Measurements from ENCODE around the gene SPTBN1.

SPTBN1 gene

DNA sequence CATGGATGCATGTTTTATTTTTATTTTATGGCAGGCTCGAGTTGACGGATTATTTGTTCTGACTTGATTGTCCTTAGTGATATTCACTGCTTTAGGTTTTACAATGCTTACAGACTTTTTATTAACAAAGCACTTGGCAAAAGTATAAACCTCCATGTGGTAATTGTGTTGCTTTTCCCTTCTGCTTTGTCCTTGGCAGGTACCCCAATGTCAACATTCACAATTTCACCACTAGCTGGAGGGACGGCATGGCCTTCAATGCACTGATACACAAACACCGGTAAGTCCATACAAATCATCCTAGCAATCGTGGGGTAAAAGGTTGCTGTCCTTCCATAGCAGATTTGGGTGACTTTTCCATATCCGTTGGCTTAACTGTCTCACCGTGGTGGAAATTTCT is 161.3 kb downstream of the SPTBN1 start:
- no peak for DNase-seq

DNA sequence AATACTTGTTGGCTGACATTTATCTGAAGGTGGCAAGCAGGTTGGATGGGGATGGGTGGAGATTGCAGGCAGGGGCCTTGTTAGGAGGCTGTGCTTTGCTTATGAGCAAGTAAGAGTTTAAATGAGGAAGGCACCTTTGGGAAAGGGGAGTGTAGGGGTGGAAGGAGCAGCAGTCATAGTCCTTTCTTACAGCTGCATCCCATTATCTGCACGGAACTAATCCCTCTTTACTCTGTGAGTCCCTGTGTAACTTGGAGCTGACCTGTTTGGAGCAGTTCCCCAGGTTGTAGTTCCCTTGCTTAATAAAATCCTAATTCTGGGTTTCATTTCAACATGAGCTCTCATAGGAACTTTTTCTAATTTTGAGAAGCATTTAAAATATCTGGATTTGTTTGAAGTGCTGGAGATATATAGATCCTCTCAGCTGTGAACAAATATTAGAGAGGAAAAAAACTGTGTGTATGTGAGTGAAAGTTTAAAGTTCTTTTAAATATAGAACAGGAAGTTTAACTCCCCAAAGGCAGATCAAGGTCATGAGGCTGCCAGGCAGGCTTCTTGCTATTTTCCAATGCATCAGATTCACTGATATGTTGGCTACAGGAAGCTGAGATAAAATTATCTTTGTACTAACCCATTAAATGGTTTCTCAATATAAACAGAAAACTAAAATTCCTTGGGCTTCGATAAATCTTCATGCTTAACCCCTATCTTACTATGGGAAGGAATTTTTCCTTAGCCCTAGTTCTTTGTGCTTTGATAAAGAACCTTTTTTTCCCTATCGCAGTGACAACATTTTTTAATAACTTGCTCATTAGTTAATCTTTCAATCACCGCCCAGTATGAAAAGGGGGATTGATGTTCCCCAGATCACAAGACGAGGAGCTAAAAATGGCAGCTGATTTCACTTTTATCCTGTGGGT is 162.8 kb downstream of the SPTBN1 start:
- DNase-seq: no peak

DNA sequence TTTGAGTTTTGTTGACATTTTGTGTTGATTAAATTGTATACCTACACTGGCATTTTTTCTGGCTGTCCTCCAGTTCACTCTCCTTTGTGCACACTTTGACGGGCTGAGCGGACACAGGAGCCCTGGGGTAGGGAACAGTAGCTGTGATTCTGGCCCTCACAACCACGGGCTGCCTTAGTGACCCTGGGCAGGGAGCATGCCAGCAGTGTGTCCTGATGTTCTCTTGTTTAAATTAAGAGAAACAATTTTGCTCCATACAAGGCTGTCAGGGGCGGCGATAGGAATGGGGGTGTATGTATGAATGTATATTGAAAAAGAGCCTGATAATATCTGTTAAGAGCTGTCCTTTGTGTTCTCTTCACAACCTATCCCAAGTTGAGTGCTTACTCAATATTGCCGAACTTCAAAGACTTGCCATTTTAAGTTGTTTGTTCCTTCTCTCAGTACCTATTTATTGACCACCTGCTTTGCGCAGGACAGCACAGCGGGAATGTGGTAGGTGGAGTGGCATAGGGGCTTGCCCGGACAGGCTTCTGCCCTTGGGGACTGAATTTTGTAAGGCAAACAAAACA is 163.6 kb downstream of the SPTBN1 start:
- DNase-seq: no peak

DNA sequence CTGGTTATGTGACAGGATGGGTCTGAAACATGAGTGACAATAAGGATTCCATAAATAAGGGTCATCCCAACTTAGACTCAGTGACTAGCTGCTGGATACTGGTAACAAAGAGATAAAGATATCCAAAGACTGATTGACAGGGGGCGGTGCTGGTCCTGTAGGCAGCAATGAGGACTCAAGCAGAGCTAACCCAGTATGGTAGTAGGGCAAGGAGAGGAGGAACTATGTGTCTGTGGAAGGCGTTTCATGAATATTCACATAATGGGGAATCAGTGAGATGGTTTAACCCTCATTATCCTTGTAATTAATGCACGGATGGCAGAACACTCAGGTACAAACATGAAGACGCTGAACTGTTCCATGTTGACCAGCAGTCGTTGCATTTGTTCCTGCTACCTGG is 164.8 kb downstream of the SPTBN1 start:
- DNase-seq: no peak

DNA sequence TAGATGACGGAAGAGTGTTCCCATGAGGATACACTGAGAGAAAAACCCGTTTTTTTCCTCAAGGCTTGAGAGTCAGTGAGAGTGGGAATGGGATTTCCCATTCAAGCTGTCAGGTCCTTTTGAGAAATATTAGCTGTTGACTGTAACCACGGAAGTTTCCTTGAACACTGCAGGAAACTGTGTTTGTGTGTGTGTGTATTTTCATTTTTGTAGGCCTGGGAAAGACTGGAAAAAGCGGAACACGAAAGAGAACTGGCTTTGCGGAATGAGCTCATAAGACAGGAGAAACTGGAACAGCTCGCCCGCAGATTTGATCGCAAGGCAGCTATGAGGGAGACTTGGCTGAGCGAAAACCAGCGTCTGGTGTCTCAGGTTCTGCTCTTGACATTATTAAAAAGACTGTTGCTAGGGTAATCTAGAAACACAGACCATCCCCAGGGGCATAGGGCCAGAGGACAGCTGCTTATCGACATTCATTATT is 168.5 kb downstream of the SPTBN1 start:
- DNase-seq: no peak

DNA sequence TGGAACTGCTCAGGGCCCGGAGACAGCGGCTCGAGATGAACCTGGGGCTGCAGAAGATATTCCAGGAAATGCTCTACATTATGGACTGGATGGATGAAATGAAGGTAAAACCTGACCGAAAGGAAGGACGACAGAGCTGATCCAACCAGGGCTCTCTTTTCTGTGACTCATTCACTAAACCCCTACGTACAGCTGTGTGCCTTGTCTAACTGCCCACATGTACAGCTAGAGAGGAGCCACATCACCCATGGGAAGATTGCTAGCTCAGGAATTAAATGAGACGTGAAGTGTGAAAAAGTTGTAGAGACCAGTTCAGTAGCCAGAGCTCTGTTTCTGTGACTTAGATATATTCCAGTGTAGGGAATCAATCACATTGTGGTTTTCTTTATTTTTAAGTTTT is 170.0 kb downstream of the SPTBN1 start:
- DNase-seq: no peak

DNA sequence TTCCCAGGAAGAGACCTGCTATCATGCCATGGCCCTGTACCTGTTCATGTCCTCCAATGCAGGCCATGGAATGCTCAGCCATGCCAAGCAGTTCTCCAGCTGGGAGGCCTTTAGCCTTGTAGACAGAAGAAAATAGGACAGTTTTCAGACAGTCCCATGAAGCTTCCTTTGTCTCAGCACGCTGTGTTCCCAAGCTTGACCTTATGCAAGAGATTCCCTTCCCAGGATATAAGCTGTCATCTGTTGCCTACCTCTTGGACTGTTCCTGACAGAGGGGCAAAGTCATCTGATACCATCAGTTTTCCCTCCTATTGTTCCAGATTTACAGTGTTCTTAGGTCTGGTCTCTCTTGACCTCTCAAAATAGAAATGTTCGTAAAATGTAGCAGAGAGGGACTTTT is 170.8 kb downstream of the SPTBN1 start:
- DNase-seq: no peak

DNA sequence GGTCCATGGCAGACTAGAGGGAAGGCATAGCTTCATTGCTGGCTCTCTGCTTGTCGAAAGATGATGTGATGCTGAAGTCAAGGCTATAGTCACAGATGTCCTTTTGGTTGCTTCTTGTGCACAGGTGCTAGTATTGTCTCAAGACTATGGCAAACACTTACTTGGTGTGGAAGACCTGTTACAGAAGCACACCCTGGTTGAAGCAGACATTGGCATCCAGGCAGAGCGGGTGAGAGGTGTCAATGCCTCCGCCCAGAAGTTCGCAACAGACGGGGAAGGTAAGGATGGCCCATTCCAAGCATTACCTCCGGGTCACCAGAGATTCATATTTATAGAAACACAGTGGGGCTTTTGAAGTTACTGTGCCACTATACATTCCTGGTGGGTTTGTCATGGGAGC is 171.8 kb downstream of the SPTBN1 start:
- no peak for DNase-seq

DNA sequence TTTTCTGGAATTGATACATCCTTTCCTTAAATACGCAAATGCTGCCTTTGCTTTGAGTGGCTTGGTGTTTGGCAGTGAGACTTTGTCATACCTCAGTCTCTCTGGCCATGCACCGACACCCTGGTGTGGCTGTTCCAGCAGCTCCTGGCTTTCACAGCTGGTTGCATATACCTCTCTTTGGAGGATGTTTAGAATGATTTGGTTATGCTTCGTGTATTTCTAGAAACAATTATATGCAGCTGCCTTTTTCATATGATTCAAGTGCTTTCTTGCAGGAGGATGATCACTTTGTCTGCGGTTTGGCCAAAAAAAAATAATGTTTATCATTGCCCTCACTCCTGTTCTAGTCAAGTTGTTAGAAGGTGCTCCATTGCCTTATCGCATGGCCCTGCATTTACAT is 172.3 kb downstream of the SPTBN1 start:
- no peak for DNase-seq

DNA sequence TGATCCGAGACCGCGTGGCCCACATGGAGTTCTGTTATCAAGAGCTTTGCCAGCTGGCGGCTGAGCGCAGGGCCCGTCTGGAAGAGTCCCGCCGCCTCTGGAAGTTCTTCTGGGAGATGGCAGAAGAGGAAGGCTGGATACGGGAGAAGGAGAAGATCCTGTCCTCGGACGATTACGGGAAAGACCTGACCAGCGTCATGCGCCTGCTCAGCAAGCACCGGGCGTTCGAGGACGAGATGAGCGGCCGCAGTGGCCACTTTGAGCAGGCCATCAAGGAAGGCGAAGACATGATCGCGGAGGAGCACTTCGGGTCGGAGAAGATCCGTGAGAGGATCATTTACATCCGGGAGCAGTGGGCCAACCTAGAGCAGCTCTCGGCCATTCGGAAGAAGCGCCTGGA is 172.8 kb downstream of the SPTBN1 start:
- DNase-seq: no peak

DNA sequence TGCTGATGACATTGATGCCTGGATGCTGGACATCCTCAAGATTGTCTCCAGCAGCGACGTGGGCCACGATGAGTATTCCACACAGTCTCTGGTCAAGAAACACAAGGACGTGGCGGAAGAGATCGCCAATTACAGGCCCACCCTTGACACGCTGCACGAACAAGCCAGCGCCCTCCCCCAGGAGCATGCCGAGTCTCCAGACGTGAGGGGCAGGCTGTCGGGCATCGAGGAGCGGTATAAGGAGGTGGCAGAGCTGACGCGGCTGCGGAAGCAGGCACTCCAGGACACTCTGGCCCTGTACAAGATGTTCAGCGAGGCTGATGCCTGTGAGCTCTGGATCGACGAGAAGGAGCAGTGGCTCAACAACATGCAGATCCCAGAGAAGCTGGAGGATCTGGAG is 173.3 kb downstream of the SPTBN1 start:
- DNase-seq: no peak

DNA sequence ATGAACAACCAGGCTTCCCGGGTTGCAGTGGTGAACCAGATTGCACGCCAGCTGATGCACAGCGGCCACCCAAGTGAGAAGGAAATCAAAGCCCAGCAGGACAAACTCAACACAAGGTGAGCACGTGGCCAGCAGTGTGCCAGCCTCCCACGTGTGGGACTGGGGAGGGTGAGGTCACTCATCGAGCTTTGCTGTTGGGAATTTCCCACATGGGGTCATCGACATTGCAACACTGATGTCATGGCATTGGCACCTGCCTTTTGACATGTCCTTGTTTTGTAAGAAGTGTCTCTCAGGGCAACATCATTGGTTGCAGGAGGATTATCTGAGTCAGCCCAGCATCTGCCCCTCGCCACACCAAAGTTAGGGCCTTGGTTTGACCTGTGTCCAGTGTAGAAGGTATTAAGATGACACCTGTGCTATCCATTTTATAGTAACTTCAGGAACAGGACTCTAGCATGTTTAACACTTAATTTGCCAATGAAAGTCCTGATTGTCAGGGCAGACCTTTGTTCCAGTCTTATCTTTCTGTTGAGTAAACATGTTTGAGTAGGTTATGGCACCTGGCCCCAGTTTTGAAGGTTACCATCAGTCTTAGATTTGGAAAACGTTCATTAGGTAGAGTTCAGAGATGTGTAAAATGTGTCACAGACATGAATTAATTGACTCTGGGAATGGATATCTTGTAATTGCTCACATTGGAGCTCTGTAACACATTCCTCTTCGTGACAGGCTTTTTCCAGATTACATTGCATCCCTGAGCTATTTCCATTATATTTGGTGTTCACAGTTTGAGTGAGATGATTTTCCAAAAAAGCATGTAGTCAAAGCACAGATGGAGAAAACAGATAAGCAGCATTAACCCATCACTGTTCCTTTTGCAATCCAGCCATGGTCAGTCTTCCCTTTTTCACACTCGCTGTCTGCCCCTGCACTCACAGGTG is 174.1 kb downstream of the SPTBN1 start:
- DNase-seq: peak; percentile 32 to 47

DNA sequence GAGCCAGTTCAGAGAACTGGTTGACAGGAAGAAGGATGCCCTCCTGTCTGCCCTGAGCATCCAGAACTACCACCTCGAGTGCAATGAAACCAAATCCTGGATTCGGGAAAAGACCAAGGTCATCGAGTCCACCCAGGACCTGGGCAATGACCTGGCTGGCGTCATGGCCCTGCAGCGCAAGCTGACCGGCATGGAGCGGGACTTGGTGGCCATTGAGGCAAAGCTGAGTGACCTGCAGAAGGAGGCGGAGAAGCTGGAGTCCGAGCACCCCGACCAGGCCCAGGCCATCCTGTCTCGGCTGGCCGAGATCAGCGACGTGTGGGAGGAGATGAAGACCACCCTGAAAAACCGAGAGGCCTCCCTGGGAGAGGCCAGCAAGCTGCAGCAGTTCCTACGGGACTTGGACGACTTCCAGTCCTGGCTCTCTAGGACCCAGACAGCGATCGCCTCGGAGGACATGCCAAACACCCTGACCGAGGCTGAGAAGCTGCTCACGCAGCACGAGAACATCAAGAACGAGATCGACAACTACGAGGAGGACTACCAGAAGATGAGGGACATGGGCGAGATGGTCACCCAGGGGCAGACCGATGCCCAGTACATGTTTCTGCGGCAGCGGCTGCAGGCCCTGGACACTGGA is 174.9 kb downstream of the SPTBN1 start:
- DNase-seq: no peak

DNA sequence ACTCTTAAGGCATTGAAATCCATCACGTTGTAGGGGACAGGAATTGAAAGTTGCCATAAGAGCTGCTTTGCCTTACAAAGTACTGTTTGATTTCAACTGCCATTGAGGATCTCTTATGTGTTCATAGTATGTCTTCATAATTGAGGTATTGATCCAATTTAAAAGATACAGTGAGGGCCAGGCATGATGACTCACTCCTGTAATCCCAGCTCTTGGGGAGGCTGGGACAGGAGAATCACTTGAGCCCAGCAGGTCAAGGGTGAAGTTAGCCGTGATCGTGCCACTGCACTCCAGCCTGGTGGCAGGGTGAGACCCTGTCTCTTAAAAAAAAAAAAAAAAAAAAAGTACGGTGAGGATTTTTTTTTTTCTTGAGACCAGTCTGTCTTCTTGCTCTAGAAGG is 175.6 kb downstream of the SPTBN1 start:
- DNase-seq: no peak

DNA sequence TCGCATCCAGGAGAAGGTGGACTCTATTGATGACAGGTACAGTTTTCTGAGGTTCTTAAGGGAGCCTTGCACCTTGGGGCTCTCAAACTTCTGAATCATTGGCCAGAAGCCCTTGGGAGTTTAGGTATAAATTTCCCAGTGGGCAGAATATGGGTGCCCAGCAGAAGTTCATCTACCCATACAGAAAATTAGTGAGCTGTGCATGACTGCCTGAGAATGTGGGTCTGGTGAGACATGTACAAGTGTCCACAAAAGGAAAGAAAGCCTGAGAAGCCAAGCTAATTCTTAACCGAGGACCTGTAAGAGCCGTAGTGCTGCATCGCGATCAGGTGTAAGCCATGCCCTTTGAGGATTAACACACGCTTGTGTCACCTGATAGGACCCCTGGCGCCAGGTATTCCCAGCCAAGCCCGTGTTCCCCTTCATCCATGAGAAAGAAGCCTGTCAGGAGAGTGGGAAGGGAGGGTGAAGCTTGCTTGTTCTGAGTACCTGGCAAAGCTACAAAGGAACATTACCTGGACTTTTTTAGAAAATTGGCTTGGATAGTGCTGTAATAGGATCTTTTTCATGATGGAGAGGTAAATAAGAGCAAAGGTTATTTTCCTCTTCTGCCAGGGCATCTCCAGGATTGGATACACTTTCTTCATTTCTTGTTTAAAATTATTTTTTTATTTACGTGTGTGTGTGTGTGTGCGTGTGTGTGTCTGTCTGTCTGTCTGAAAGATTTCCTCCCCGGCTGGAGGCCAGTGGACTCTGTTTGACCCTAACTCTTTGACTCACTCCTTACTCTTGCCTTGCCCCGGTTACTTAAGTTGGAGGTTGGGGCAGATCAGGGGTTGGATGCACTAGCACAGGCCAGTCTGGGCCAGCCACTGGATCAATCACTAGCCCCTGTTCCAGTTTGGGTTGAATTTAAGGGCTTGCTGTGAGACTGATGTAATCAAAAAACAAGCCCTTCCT is 176.9 kb downstream of the SPTBN1 start:
- no peak for DNase-seq

DNA sequence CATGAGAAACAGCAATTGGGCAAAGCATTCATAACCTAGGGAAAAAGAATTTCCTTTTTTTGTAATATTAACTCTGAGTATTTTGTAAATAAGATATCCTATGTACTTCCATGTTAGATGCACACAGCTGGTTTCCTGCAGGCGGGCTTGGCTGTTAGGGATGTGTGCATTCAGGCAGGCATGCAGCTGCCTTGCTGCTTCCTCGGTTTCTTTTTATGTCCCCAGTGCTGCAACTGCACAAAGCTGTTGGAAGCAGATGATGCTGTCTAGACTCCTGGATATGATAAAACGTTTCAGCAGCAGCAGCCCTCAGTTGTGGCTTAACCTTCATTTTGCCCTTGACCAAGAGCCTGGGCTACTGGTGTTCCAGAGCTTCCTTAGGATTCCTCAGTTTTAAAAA is 177.9 kb downstream of the SPTBN1 start:
- no peak for DNase-seq

DNA sequence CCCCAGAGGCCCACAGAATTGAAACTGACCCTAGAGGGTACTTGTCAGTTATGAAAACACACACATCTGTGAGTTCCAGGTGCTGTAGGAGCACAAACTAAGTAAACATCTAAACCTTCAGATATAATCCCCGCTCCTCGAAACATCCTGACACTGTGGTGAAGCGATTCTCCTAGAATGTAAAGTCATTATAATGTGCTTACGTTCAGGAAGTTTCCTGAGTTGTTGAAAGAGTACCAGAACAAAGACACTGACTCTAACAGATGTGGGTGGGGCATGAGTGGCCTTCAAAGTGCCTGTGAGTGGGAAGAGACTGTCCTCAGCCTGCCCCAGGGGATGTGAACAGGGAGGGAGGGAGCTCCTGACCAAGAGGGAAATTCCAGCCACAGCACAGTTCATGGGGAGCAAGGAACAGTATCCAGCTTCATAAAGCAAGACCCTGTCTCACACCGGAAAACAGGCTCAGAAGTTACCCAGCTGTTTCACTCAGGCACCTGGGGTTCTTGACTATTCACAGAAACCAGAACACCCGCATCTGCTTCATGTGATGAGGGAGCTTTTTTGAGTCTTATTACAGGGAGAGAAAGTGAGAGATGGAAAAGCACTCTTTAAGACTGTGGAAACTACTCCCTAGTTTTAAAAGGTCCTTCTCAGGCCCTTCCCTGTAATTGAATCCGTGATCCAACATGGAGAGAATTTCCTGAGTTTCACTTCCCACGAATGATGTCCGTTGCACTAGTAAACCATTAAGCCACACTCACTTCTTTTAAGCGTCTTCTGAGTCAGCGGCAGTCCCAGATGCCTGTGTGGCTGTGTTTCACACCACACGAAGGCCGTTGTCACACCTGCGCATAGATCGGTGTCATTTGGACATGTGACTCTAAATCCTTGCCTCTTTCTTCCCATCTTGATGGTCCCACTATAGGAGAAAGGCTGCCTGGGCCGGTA is 178.7 kb downstream of the SPTBN1 start:
- DNase-seq: no peak

DNA sequence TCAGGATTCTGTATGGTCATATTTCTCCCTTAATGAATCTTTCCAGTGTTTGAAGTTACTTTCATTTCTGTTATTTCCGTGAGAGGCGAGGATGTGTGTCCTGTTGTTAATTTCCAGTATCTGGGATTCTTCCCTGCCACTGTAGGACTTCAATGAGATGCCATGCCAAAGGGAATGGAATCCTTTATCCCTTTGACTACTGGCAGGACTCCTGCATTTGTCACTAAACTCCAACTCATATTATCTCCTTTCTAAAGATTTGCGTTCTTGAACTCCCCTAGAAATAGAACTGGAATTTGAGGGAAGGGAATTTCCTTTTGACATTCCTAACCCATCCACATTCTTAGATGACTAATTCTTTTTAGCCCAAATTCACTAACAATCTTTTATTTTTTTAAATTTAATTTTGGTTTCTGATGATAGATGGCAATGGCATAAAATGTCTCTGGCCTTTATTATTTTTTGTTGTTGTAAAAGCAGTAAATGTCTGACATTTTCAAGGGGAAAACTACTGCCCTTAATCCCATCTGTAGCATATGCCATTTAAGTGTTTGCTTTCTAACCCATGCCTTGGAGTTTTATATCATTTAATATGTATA is 179.5 kb downstream of the SPTBN1 start:
- no peak for DNase-seq

DNA sequence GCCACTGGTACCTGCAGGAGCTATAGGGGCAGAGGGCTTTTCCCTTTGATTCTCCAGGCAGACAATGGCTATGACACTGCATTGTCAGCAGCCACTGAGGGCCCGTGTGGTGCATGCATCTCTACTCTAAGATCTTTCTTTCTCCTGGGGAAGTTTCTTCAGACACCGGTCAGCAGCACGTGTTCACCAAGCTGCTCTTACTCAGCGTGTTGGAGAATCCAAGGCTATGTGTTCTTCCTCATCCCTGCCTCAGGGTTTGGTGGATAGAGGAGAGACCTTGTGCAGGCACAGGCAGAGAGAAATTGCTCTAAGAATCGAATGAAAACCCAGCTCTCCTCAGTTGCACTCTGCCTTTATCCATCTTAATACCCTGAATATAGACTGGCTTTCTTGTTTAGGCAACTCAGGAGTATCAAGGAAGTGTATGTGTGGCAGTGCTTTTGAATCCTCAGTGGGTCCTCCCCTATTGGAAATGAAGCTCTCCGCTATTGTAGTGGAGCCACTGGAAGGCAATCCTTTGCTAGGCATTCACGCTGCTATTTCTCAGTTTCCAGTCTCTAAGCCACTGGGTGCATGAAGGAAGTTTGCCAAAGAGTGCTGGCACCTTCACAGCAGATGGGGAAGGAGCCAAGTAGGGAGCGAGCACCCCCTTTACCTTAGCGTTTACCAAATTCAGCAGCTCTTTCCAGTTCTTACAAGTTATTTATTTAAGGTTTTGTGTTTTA is 180.4 kb downstream of the SPTBN1 start:
- no peak for DNase-seq

Measured in activated CD4-positive, alpha-beta T cell treated with anti-CD3 and anti-CD28 coated beads, Interleukin-2, amount 50 U/mL, for 48 hours (primary cell).